GM21447 (cell line): Measurements from ENCODE around the gene APP.

ENCODE experiments used
- ATAC-seq: cut with Tn5 transposase; IDR thresholded peaks from one replicate; pipeline ENCODE4 v1.9.1; 2021; ENCODE audit not compliant: unreplicated experiment

Gene APP

GRCh38 chr21:25987531-25987930 is 183.0 kb downstream of the APP start:
- no peak for ATAC-seq

GRCh38 chr21:25986928-25987327 is 183.6 kb downstream of the APP start:
- no peak for ATAC-seq

DNA sequence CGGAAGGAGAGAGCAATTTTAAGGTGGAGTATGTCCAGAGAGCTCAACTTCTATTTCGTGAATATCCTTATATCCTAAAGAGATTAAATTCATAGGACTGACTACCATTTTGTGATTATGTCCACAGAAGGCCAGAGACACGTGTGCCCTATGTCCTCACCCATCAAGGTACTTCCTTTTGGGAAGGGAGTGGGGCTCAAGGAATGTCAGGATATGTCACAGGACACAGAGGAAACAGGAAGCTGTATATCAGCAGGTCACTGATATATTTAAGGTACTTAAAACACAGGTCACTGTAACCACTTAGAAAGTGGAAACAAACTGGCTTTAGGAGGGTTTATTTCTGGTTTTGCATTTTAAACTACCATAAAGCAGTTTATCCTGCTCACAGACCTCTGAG is 184.6 kb downstream of the APP start:
- ATAC-seq, result no peak

DNA sequence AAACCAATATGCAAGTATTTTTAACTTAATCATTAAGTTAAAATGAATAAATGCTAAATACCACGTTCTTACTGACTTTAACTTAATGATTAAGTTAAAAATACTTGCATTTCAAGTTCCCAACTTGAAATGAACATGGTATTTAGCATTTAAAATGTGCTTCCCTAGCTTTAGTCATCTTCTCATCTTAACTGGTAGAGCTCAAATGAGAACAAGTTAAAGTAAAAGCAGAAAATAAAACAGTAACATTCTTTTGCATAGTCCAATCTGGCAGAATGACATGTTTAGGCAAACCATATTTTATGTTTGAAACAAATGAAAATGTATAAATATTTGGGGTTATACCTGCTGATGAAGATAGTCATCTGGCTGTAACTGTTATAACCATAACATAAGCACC is 186.0 kb downstream of the APP start:
- no peak for ATAC-seq

DNA sequence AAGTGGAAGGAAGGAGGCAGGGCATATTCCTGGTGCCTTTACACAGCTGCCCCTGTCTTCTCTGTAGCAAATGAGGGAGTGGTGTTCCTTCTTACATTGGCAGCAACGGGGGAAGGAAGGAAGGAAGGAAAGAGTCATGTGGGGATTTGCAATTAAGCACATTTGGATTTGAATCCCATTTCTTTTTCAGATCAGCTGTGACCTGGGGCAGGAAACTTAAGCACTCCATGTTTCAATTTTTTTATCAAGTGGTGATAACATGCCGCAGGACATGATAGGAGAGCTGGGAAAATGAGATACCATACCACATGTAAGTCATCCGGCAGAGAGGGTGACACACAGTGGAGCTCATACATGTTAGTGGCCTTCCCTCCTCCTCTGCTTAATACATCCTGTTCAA is 186.8 kb downstream of the APP start:
- ATAC-seq, result no peak

GRCh38 chr21:25980710-25981109 is 189.9 kb downstream of the APP start:
- no peak for ATAC-seq

DNA sequence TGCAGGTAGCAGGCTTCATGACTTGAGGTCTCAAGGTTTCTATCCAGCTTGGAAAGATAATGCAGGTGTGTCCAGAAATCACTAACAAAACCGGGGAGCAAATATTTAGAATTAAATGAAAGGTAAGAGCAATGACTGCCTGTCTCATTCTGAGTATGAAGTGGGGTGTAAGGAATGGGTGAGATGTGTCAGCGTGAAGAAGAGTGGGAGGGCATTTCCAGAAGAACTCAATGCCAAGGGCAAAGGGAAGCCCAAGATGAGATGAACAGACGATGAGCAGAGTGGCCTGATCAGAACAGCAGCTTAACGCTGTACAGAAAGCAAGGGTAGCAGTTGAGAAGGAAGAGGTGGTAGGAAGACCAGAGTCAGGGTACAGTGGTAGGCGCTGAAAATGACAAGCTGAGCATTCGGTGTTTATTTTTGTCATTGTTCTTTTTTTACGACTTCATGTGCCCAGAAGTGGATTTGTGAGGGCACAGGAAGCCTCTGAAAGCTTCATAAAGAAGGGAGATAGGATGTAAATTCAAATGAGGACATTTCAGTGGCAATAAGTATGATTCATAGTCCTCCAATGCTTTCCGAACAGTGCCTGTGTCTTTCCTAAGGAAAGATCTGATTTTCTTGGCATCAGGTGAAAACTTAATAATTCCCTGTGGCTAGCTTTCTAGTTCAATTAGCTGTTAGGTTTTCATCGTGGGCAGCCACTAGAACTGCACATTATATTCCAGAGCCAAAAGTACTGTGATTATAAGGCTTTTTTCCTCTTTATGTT is 190.5 kb downstream of the APP start:
- no peak for ATAC-seq

- ATAC-seq, result no peak
These were observed 193.4 kb downstream of the APP start for GRCh38 chr21:25977068-25977611.

DNA sequence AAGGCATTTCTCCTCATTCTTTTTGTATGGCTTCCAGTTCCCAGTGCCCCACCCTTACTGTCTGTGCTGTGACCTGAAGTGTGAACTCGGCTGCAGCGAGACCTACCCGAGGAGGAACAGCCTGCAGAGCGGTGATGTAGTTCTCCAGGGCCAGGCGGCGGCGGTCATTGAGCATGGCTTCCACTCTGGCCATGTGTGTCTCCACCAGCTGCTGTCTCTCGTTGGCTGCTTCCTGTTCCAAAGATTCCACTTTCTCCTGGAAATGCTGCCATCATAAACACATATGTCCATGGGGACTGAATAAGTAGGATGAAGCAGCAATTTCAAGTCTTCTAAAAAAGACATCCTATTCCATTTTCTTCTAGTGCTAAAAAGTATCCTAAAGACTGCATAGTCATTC is 195.6 kb downstream of the APP start:
- no peak for ATAC-seq

GRCh38 chr21:25970254-25970930 is 200.2 kb downstream of the APP start:
- no peak for ATAC-seq

- peak; percentile 61 for ATAC-seq
These were observed 202.6 kb downstream of the APP start for GRCh38 chr21:25967901-25968438.

GRCh38 chr21:25967181-25967900 is 203.2 kb downstream of the APP start:
- ATAC-seq, result peak; percentile 100

- ATAC-seq, result no peak
These were observed 204.4 kb downstream of the APP start for GRCh38 chr21:25965951-25966707.

DNA sequence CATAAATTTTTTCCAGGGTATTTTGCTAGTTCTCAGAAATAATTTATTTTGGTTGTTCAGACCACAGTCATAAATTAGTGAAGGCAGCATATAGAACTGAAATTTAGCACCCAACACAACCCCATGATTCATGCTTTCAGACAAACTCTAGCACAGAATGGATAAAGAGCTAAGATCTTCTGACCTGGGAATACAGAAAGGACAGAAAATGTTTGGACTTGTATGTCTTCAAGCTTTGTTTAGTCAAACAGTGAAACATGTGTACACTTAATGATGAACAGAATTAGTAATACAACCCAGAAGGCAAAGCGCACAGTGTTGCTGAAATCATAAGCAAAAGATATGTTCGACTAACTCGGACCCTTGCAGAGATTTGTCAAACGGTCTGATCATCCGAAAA is 205.6 kb downstream of the APP start:
- ATAC-seq, result no peak

- ATAC-seq, result no peak
These were observed 206.6 kb downstream of the APP start for GRCh38 chr21:25964015-25964414.

DNA sequence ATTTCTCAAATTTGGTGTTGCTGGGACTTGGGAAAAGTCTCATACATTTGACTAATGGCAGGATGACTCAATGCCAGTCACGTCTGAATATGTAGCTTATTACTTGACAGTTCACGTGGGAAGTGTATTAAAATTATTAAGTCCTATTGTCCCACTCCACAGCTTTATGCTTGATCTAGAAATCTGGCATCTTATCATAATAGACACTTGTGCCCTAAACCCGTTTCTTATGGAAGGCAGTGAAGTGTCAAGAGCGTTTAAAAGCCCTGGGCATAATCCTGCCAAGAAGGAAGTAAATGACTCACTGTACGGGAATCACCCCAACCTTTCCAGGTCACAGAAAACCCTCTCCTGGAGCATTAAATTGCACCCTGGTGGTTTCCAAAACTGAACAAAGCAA is 207.4 kb downstream of the APP start:
- no peak for ATAC-seq

GRCh38 chr21:25961042-25961441 is 209.5 kb downstream of the APP start:
- ATAC-seq, result no peak

GRCh38 chr21:25960402-25960801 is 210.2 kb downstream of the APP start:
- ATAC-seq, result no peak

DNA sequence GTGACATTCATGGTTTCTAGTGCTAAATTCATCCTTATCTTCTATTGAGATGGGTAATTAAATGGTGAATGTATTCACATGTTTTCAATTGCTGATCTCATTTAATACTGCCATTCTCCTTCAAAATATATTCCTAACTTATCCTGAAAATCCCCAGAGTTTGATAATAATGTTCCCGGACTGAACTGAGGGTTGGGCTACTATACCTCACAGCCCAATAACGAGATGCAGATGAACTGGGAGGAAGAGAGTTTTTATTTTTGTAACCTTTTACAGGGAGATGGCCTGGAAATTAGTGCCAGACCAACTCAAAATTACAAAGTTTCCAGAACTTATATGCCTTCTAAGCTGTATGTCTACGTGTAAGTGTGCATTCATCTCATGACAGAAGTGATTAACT is 210.8 kb downstream of the APP start:
- no peak for ATAC-seq

DNA sequence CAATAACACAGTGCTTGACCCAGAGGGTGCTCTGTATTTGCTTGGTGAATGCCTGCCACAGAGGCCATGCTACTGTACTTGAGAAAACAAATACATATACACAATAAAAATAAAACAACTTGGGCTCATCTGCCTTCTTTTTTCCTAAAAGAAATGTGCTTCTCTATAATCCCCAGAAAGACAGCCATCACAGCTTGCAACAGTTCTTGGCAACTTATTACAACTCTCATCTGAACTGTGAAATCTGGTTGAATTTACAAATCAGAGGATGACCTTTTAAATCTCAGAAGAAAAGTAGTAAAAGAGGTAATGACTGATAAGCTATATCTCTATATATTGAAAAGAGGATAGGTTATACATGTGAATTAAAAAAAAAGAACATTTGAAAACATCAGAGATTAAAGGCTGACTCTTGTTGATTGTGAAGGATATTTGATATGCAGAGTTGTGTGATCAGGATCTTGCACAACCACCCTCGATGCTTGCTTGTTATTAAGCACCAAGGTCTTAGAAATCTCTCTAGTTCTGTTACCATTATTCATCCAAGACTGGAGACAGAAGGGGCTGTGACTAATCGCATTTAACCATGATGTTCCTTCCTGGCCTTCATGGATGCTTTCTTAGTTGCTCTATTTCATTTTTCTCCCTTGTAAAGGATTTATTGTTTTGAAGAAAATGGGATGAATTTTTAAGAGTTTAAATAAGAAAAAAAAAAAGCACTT is 213.4 kb downstream of the APP start:
- no peak for ATAC-seq
